Activated T-cell treated with anti-CD3 and anti-CD28 coated beads for 24 hours (primary cell): Measurements from ENCODE around the gene ERVH48-1.
"Not testable (repeated sequence)": the region's sequence is repeated elsewhere in the genome, so short reads cannot be mapped to it uniquely, and the experiment has no call there.

ENCODE experiments used
- DNase-seq: peaks from one replicate; pipeline ENCODE4 v3.0.0-alpha.2; 2020; ENCODE audit warnings: low read depth

ERVH48-1 gene

DNA sequence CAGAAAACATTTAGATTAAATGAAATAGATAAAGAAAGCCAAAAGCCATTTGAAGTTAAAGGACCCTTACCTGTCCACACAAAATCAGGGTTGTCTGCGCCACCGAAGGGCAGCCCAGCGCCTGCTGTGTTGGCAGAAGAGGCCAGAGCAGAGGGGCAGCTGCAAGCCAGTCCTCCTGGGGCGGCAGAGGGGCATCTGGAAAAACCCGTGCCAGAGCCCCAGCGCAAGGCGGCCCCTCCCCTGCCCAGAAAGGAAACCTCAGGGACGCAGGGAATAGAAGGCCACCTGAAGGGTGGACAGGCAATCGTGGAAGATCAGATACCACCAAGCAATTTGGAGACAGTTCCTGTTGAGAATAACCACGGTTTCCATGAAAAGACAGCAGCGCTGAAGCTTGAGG, 21.6 kb downstream of the ERVH48-1 start:
- no peak for DNase-seq

GRCh38 chr21:42900446-42900845, 25.0 kb downstream of the ERVH48-1 start:
- DNase-seq = no peak

- DNase-seq = peak; percentile 100
These were observed 32.3 kb downstream of the ERVH48-1 start, which contains the start of gene NDUFV3 for GRCh38 chr21:42892931-42893755. Gene NDUFV3 (plus strand): TSS chr21:42893309. CDS start chr21:42893334, 25 bp downstream.

GRCh38 chr21:42892582-42892930, 32.9 kb downstream of the ERVH48-1 start:
- no peak for DNase-seq

GRCh38 chr21:42887326-42887725, 38.1 kb downstream of the ERVH48-1 start:
- no peak for DNase-seq

- no peak for DNase-seq
These were observed 41.5 kb downstream of the ERVH48-1 start for GRCh38 chr21:42883921-42884320.

- no peak for DNase-seq
These were observed 45.1 kb downstream of the ERVH48-1 start for GRCh38 chr21:42880352-42880751.

- DNase-seq = peak; percentile 99
These were observed 46.2 kb downstream of the ERVH48-1 start, which contains the start of gene WDR4 for GRCh38 chr21:42878993-42879787. Gene WDR4 (minus strand): TSS chr21:42879539. CDS start chr21:42879495, 44 bp downstream.

- no peak for DNase-seq
These were observed 46.8 kb downstream of the ERVH48-1 start for GRCh38 chr21:42878678-42878992.

- DNase-seq = not testable (repeated sequence)
These were observed 49.6 kb downstream of the ERVH48-1 start for GRCh38 chr21:42875811-42876210.

GRCh38 chr21:42873096-42873495, 52.3 kb downstream of the ERVH48-1 start:
- no peak for DNase-seq

GRCh38 chr21:42868196-42868595, 57.2 kb downstream of the ERVH48-1 start:
- DNase-seq = no peak
